Measurements from ENCODE around the gene ZNF532.

The ZNF532 gene

DNA sequence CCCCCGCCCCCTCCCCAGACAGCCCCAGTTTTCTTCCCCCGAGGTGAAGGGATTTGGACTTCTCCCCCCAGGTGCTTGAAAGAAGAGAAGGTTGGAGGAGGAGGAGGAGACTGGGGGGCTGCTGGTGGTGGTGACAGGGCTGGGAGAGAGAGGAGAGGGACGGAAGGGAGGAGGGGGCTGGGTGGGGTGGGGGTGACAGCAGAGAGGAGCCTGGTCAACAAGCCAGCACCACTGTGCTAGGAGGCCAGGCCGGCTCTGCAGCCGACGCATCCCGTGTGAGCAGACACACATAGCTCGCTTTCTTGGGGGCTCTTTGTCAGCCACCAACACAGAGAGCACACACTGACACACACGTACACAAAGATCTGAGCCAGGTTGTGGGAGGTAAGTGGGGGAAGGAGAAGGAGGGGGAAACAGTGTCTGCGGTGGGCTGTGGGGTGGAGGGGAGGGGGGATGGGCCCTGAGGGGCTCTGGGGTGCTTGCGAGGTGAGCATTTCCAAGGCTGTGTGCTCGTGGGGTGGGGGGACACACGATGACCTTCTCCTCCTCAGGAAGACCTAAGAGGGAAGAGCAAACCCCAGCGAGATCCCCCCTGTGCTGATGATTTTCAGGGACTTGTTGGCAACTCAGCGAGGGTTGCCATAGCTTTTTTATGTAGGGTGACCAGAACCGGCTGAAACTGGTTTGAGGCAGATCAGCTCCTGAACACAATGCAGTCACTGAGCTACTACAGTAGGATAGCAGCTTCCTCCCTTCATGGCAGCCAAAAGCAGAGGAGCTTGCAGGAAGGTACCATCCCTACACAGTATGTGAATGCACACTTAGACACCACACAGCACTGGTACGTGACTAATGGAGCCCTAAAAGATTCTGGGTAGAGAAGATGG, at the start of gene ZNF532:
ZNF532 (plus strand) TSS at position 732 of the 887 bp plus-strand sequence. CDS start 53,411 bp downstream, outside the sequence.
- no peak for DNase-seq
- ATAC-seq (ENCODE audit: insufficient read depth, low read depth) = no peak
- H3K9ac ChIP-seq (ENCODE audit: low read depth, low read length) = no peak within 1 kb of the TSS
- no peak within 1 kb of the TSS for H3K4me3 ChIP-seq (ENCODE audit: low read depth in 1 of 2, low read length in 2 of 2)
- H4K20me1 ChIP-seq (ENCODE audit: insufficient read depth, low read length) = no peaks in the 10 kb centered on the region
- H3K27ac ChIP-seq (ENCODE audit: low read length) = no peak within 1 kb of the TSS
- no peaks in the 10 kb centered on the region for H3K36me3 ChIP-seq (ENCODE audit: insufficient read depth, low read length)
- no peaks in the 10 kb centered on the region for H3K79me2 ChIP-seq (ENCODE audit: insufficient read depth, low read length)
- no peaks in the 10 kb centered on the region for H3K4me1 ChIP-seq (ENCODE audit: insufficient read depth, low read length)
- no peak within 1 kb of the TSS for H2AFZ ChIP-seq (ENCODE audit: low read depth, low read length)
- no peaks in the 10 kb centered on the region for H3K9me3 ChIP-seq (ENCODE audit: insufficient read depth, low read length, severe bottlenecking)
- peaks cover 5% of the 10 kb centered on the region for H3K27me3 ChIP-seq (ENCODE audit: insufficient read depth, low read length, poor library complexity)
- H3K4me2 ChIP-seq (ENCODE audit: insufficient read depth, low read length) = no peak within 1 kb of the TSS
- TF ChIP-seq EZH2 (IDR thresholded peaks at IDR 0.05; ENCODE audit: borderline replicate concordance, low read depth, low read length, severe bottlenecking) = no peak
- TF ChIP-seq, protein P1, sequence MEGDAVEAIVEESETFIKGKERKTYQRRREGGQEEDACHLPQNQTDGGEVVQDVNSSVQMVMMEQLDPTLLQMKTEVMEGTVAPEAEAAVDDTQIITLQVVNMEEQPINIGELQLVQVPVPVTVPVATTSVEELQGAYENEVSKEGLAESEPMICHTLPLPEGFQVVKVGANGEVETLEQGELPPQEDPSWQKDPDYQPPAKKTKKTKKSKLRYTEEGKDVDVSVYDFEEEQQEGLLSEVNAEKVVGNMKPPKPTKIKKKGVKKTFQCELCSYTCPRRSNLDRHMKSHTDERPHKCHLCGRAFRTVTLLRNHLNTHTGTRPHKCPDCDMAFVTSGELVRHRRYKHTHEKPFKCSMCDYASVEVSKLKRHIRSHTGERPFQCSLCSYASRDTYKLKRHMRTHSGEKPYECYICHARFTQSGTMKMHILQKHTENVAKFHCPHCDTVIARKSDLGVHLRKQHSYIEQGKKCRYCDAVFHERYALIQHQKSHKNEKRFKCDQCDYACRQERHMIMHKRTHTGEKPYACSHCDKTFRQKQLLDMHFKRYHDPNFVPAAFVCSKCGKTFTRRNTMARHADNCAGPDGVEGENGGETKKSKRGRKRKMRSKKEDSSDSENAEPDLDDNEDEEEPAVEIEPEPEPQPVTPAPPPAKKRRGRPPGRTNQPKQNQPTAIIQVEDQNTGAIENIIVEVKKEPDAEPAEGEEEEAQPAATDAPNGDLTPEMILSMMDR (IDR thresholded peaks at IDR 0.05; ENCODE audit: borderline replicate concordance, extremely low read depth, low read length, poor library complexity, severe bottlenecking) = no peak

- Histone ChIP-seq H4K20me1 (ENCODE audit: insufficient read depth, low read length) (0 out of 2 replicates have a peak, but pooled peaks cover 3% of the 10 kb centered on the region), H3K36me3 (ENCODE audit: insufficient read depth, low read length) (no peaks in the 10 kb centered on the region), H3K27ac (ENCODE audit: low read length) (no peak overlapping the region), H2AFZ (ENCODE audit: low read depth, low read length) (no peak overlapping the region), H3K4me2 (ENCODE audit: insufficient read depth, low read length) (no peak overlapping the region), H3K9ac (ENCODE audit: low read depth, low read length) (no peak overlapping the region), H3K4me1 (ENCODE audit: insufficient read depth, low read length) (no peaks in the 10 kb centered on the region), H3K9me3 (ENCODE audit: insufficient read depth, low read length, severe bottlenecking) (no peaks in the 10 kb centered on the region), H3K79me2 (ENCODE audit: insufficient read depth, low read length) (no peaks in the 10 kb centered on the region), H3K27me3 (ENCODE audit: insufficient read depth, low read length, poor library complexity) (peaks cover 13% of the 10 kb centered on the region), H3K4me3 (ENCODE audit: low read depth in 1 of 2, low read length in 2 of 2) (no peak overlapping the region; a peak in 1 of 4 replicates)
- ATAC-seq (ENCODE audit: insufficient read depth, low read depth) = peak; percentile 95
- DNase-seq = peak; percentile 55
- no peak for TF ChIP-seq EZH2 (IDR thresholded peaks at IDR 0.05; ENCODE audit: borderline replicate concordance, low read depth, low read length, severe bottlenecking)
- TF ChIP-seq, protein P1 (IDR thresholded peaks at IDR 0.05; ENCODE audit: borderline replicate concordance, extremely low read depth, low read length, poor library complexity, severe bottlenecking) = no peak
Observed at GRCh38 chr18:58819051-58819450, 45.6 kb upstream of the ZNF532 start.

DNA sequence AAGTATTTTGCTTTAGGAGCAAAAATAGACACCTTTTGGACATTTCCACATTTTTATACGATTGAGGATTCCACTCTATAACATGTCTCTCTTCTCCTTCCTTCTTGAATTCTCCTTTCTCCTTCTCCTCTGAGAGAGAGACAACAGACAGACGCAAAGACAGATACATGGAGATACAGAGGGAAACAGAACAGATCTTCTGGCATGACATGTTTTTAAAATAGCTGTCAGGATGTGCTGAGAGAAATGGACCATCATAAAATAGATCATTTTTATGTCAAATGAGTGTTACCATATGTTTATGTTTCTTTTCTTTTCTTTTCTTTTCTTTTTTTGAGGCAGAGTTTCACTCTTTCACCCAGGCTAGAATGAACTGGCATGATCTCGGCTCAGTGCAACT, 44.4 kb upstream of the ZNF532 start:
- no peak for ATAC-seq (ENCODE audit: insufficient read depth, low read depth)

More for the DNA sequence above, 44.4 kb upstream of the ZNF532 start:
- Histone ChIP-seq H2AFZ (ENCODE audit: low read depth, low read length) (no peak overlapping the region), H3K79me2 (ENCODE audit: insufficient read depth, low read length) (no peaks in the 10 kb centered on the region), H3K9ac (ENCODE audit: low read depth, low read length) (no peak overlapping the region), H3K36me3 (ENCODE audit: insufficient read depth, low read length) (no peaks in the 10 kb centered on the region), H3K4me2 (ENCODE audit: insufficient read depth, low read length) (no peak overlapping the region), H3K9me3 (ENCODE audit: insufficient read depth, low read length, severe bottlenecking) (no peaks in the 10 kb centered on the region), H3K27ac (ENCODE audit: low read length) (no peak overlapping the region), H3K4me3 (ENCODE audit: low read depth in 1 of 2, low read length in 2 of 2) (no peak overlapping the region), H4K20me1 (ENCODE audit: insufficient read depth, low read length) (0 out of 2 replicates have a peak, but pooled peaks cover 3% of the 10 kb centered on the region), H3K4me1 (ENCODE audit: insufficient read depth, low read length) (no peaks in the 10 kb centered on the region), H3K27me3 (ENCODE audit: insufficient read depth, low read length, poor library complexity) (peaks cover 7% of the 10 kb centered on the region)
- no peak for TF ChIP-seq EZH2 (IDR thresholded peaks at IDR 0.05; ENCODE audit: borderline replicate concordance, low read depth, low read length, severe bottlenecking)
- TF ChIP-seq, protein P1 (IDR thresholded peaks at IDR 0.05; ENCODE audit: borderline replicate concordance, extremely low read depth, low read length, poor library complexity, severe bottlenecking) = no peak
- no peak for DNase-seq

All from DND-41 (cell line).